ENCODE data around the gene CELF6. TPM values are rescaled to one million over a fixed set of nuclear protein-coding genes. Genes with fewer than 3 reads are reported as not detected.

The CELF6 gene
- total and polyA plus RNA-seq, 2 donors (not counting 3 experiments of a cell fraction or from before 2014, with no cell fraction given): 0.17 TPM; not detected in 1

GRCh38 chr15:72344602-72345001 is 24.6 kb upstream of the CELF6 start:
- H3K4me3 ChIP-seq (replicated peaks in 1 of 3; ENCODE audit: insufficient read depth in 1 of 3, low read depth in 1 of 3, low read length in 3 of 3): no peak overlapping the region
- TF ChIP-seq FOS (IDR thresholded peaks at IDR 0.05; ENCODE audit: borderline replicate concordance, insufficient read depth, low read length): no peak
- TF ChIP-seq MYC (IDR thresholded peaks at IDR 0.05; ENCODE audit: low read depth, low read length): no peak
- TF ChIP-seq POLR2A (IDR thresholded peaks at IDR 0.05; ENCODE audit: low read depth, low read length): no peak
- TF ChIP-seq CTCF (IDR thresholded peaks at IDR 0.05; ENCODE audit: extremely low read depth in 1 of 2, insufficient read depth in 1 of 2, low read depth in 1 of 2, low read length in 2 of 2): no peak
- TF ChIP-seq POLR2AphosphoS5 (IDR thresholded peaks at IDR 0.05; ENCODE audit: insufficient read depth, low read depth, low read length): no peak
- no peak for TF ChIP-seq EZH2 (IDR thresholded peaks at IDR 0.05; ENCODE audit: borderline replicate concordance, low read depth, low read length, severe bottlenecking)
- TF ChIP-seq GATA2 (IDR thresholded peaks at IDR 0.05; ENCODE audit: insufficient read depth, insufficient read length, low read depth, low read length): no peak
- TF ChIP-seq MAX (IDR thresholded peaks at IDR 0.05; ENCODE audit: insufficient read depth, insufficient read length): no peak
- no peak for TF ChIP-seq JUN (IDR thresholded peaks at IDR 0.05; ENCODE audit: borderline replicate concordance, insufficient read depth, insufficient read length, low read depth)
- H3K36me3 ChIP-seq (ENCODE audit: control insufficient read depth in 2 of 2, extremely low read depth in 1 of 2, insufficient read depth in 2 of 2, low read length in 2 of 2): peaks cover 5 to 27% of the 10 kb centered on the region in 2 experiments
- no peak overlapping the region for H3K9ac ChIP-seq (replicated peaks; ENCODE audit: extremely low read depth, insufficient read depth, low read length)
- ChIA-PET POLR2A (no interaction called here), CTCF (no interaction called here)
- H4K20me1 ChIP-seq (replicated peaks; ENCODE audit: control insufficient read depth, extremely low read depth, insufficient read depth, low read length): no peaks in the 10 kb centered on the region
- H3K9me1 ChIP-seq (replicated peaks; ENCODE audit: control insufficient read depth, extremely low read depth, insufficient read depth, low read length): no peaks in the 10 kb centered on the region
- H3K9me3 ChIP-seq (replicated peaks; ENCODE audit: control insufficient read depth, insufficient read depth, low read length): no peaks in the 10 kb centered on the region
- peaks cover 7% of the 10 kb centered on the region for H3K4me1 ChIP-seq (ENCODE audit: control insufficient read depth, extremely low read depth, insufficient read depth, low read length)
- H2AFZ ChIP-seq (ENCODE audit: low read depth, low read length): no peak overlapping the region
- H3K27me3 ChIP-seq (ENCODE audit: control insufficient read depth in 2 of 2, insufficient read depth in 2 of 2, low read length in 2 of 2): no peaks in the 10 kb centered on the region
- BruUV-seq (replicated peaks): no TSS peak
- intact Hi-C loops (cut with micrococcal nuclease) (no loop called here), dilution Hi-C loops (cut with MboI; ENCODE audit: extremely low pct_ligation_motif_present, low sequenced_read_pairs) (no loop called here)
- no peak for FAIRE-seq
- H3K27ac ChIP-seq (ENCODE audit: insufficient read depth, low read depth, low read length): no peak overlapping the region
- H3K79me2 ChIP-seq (ENCODE audit: control insufficient read depth, insufficient read depth, low read length): no peaks in the 10 kb centered on the region
- no peak overlapping the region for H3K4me2 ChIP-seq (ENCODE audit: insufficient read depth, low read length)
- DNase-seq (ENCODE audit: low read depth, low spot score): no peak
